Endothelial cell of umbilical vein (primary cell): ENCODE data around the gene RTN4RL1. TPM values are rescaled to one million over a fixed set of nuclear protein-coding genes. Genes with fewer than 3 reads are reported as not detected.

Experiments
- BruUV-seq: library from RNA; stranded (reverse); fragments of 400-500 nt; replicated peaks from 2 replicates; lab custom pipeline; 2021; lab: Mats Ljungman, UMichigan
- CTCF ChIA-PET: fragments of 300-600, 350-600 bp; sonication (Branson Sonifier 250); formaldehyde crosslinking; loops from one replicate; lab custom pipeline; 2021; ENCODE audit warnings: antibody characterized with exemption, inconsistent platforms; lab: Charles Lee
- POLR2A ChIA-PET: fragments of 300-600, 350-600 bp; sonication (Branson Sonifier 250); formaldehyde crosslinking; loops from one replicate; lab custom pipeline; 2021; ENCODE audit warnings: antibody characterized with exemption, inconsistent platforms; lab: Charles Lee
- DNase-seq: peaks from one replicate; pipeline ENCODE4 v3.0.0-alpha.2; 2011; ENCODE audit warnings: low read depth, low spot score
- FAIRE-seq: peaks from 2 replicates; lab custom pipeline; 2011; peaks lifted over from hg19 to GRCh38; lab: Jason Lieb, UNC
- H2AFZ ChIP-seq: 2 replicates; pipeline ENCODE4 v1.6.0; 2012; ENCODE audit warnings: low read depth, low read length, control low read depth, inconsistent platforms
- H3K27ac ChIP-seq: 2 replicates; pipeline ENCODE4 v1.5.1; 2011; ENCODE audit warnings: low read depth, mild to moderate bottlenecking, control low read depth, low read length, moderate library complexity; ENCODE audit not compliant: insufficient read depth
- H3K27me3 ChIP-seq, 2 experiments: 2 replicates each; pipeline versions ENCODE4 v1.6.0 to v1.6.1; 2011; ENCODE audit warnings: low read length in 2 of 2, mixed read lengths in 1 of 2; ENCODE audit not compliant: control insufficient read depth in 2 of 2, insufficient read depth in 2 of 2
- H3K36me3 ChIP-seq, 2 experiments: 2 replicates in 1 of 2; 3 replicates in 1 of 2; pipeline ENCODE4 v1.5.1; 2011; ENCODE audit warnings: low read length in 2 of 2, mild to moderate bottlenecking in 1 of 2, moderate library complexity in 1 of 2; ENCODE audit not compliant: control insufficient read depth in 2 of 2, insufficient read depth in 2 of 2; ENCODE audit errors: extremely low read depth in 1 of 2
- H3K4me1 ChIP-seq: 3 replicates; pipeline ENCODE4 v1.5.1; 2011; ENCODE audit warnings: mild to moderate bottlenecking, low read length; ENCODE audit not compliant: control insufficient read depth, insufficient read depth; ENCODE audit errors: extremely low read depth
- H3K4me2 ChIP-seq: 2 replicates; pipeline ENCODE4 v1.6.1; 2011; ENCODE audit warnings: low read length, control low read depth, mixed read lengths; ENCODE audit not compliant: insufficient read depth
- H3K4me3 ChIP-seq, 3 experiments: fragments of 200-600 bp in 1 of 3; sonication (generic), shearing (Covaris generic) in 1 of 3; replicated peaks in 1 of 3; 2 replicates each; pipeline ENCODE4 v1.5.1; 2011 to 2016; ENCODE audit warnings: control low read depth in 3 of 3, low read length in 3 of 3, mild to moderate bottlenecking in 2 of 3, inconsistent platforms in 1 of 3, low read depth in 1 of 3, moderate library complexity in 1 of 3; ENCODE audit not compliant: insufficient read depth in 1 of 3
- H3K79me2 ChIP-seq: 2 replicates; pipeline ENCODE4 v1.6.0; 2012; ENCODE audit warnings: low read length, inconsistent platforms; ENCODE audit not compliant: control insufficient read depth, insufficient read depth
- H3K9ac ChIP-seq: replicated peaks from 2 replicates; pipeline ENCODE3; 2011; ENCODE audit warnings: low read length, control low read depth; ENCODE audit not compliant: insufficient read depth; ENCODE audit errors: extremely low read depth
- H3K9me1 ChIP-seq: replicated peaks from 3 replicates; pipeline ENCODE4 v1.6.0; 2011; ENCODE audit warnings: mild to moderate bottlenecking, low read length; ENCODE audit not compliant: control insufficient read depth, insufficient read depth; ENCODE audit errors: extremely low read depth
- H3K9me3 ChIP-seq: replicated peaks from 2 replicates; pipeline ENCODE4 v1.5.1; 2012; ENCODE audit warnings: low read length, inconsistent platforms; ENCODE audit not compliant: control insufficient read depth, insufficient read depth
- H4K20me1 ChIP-seq: replicated peaks from 2 replicates; pipeline ENCODE3; 2011; ENCODE audit warnings: mild to moderate bottlenecking, low read length; ENCODE audit not compliant: control insufficient read depth, insufficient read depth; ENCODE audit errors: extremely low read depth
- EZH2 ChIP-seq: IDR thresholded peaks from 2 replicates; pipeline ENCODE4 v1.6.1; 2012; ENCODE audit warnings: borderline replicate concordance, low read depth, mild to moderate bottlenecking, moderate library complexity, low read length, inconsistent platforms; ENCODE audit not compliant: severe bottlenecking
- FOS ChIP-seq: IDR thresholded peaks from 2 replicates; pipeline ENCODE4 v1.6.1; 2011; ENCODE audit warnings: mild to moderate bottlenecking, low read length, moderate library complexity, borderline replicate concordance; ENCODE audit not compliant: insufficient read depth
- MAX ChIP-seq: IDR thresholded peaks from 2 replicates; pipeline ENCODE4 v1.6.1; 2011; ENCODE audit not compliant: insufficient read depth, insufficient read length
- MYC ChIP-seq: IDR thresholded peaks from one replicate; pipeline ENCODE4 v1.6.1; 2011; ENCODE audit warnings: mild to moderate bottlenecking, low read depth, low read length
- POLR2A ChIP-seq: IDR thresholded peaks from 2 replicates; pipeline ENCODE4 v1.6.1; 2012; ENCODE audit warnings: low read depth, mild to moderate bottlenecking, control low read depth, low read length
- POLR2AphosphoS5 ChIP-seq: IDR thresholded peaks from 2 replicates; pipeline ENCODE4 v1.6.1; 2012; ENCODE audit warnings: low read depth, mild to moderate bottlenecking, control low read depth, low read length, moderate library complexity; ENCODE audit not compliant: insufficient read depth
- dilution Hi-C: fragments of 300-500 bp; cut with MboI; formaldehyde crosslinking; loops from one replicate; pipeline ENCODE4 v1.15.0; 2019; ENCODE audit warnings: low sequenced_read_pairs; ENCODE audit not compliant: extremely low pct_ligation_motif_present
- intact Hi-C: fragments of 100-400 bp; cut with micrococcal nuclease; formaldehyde crosslinking; loops from one replicate; pipeline ENCODE4 v1.10.0; 2022
- polyA plus RNA-seq, 4 experiments: library from polyadenylated mRNA; depleted of rRNA in 3 of 4; stranded (reverse) in 3 of 4; unstranded in 1 of 4; fragments of >200 nt; gene quantifications; 2 replicates each; pipeline versions ENCODE4 v1.2.1 to v1.2.3, GENCODE V29; 2011 to 2012; ENCODE audit warnings: missing spikeins in 1 of 4
- total RNA-seq: library from RNA; stranded (reverse); gene quantifications from 2 replicates; pipeline ENCODE4 v1.2.3, GENCODE V29; 2021
- TF ChIP-seq, protein P1 (sequence below), 2 donors: IDR thresholded peaks; 1 replicate in 1 of 2; 2 replicates in 1 of 2; pipeline ENCODE4 v1.5.1; 2011; ENCODE audit warnings: low read length in 2 of 2, mild to moderate bottlenecking in 2 of 2, moderate library complexity in 2 of 2, control low read depth in 1 of 2, inconsistent platforms in 1 of 2, low read depth in 1 of 2; ENCODE audit not compliant: insufficient read depth in 1 of 2; ENCODE audit errors: extremely low read depth in 1 of 2

The RTN4RL1 gene
- total and polyA plus RNA-seq, 2 donors (not counting 3 experiments of a cell fraction or from before 2014, with no cell fraction given), result 0.04 TPM; not detected in 1

- no peak overlapping the region for H2AFZ ChIP-seq
- peaks cover 3 to 24% of the 10 kb centered on the region in 2 experiments for H3K36me3 ChIP-seq
- H3K4me2 ChIP-seq, result no peak overlapping the region
- no TSS peak for BruUV-seq
- peaks cover 3% of the 10 kb centered on the region for H3K4me1 ChIP-seq
- POLR2A ChIA-PET, result no interaction called here
- TF ChIP-seq MYC (no peak), POLR2AphosphoS5 (no peak), POLR2A (no peak)
- H3K4me3 ChIP-seq, result no peak overlapping the region
- peaks cover 4% of the 10 kb centered on the region for H3K79me2 ChIP-seq
- H4K20me1 ChIP-seq, result no peaks in the 10 kb centered on the region
- DNase-seq (no peak), FAIRE-seq (no peak)
- no peaks in the 10 kb centered on the region for H3K9me1 ChIP-seq
- no peaks in the 10 kb centered on the region for H3K27me3 ChIP-seq
- no peak overlapping the region for H3K27ac ChIP-seq
- dilution Hi-C loops (no loop called here), intact Hi-C loops (no loop called here)
- CTCF ChIA-PET, result no interaction called here
- no peak overlapping the region for H3K9ac ChIP-seq
- no peaks in the 10 kb centered on the region for H3K9me3 ChIP-seq
These were observed 10.7 kb upstream of the RTN4RL1 start for GRCh38 chr17:2035541-2036488.

DNA sequence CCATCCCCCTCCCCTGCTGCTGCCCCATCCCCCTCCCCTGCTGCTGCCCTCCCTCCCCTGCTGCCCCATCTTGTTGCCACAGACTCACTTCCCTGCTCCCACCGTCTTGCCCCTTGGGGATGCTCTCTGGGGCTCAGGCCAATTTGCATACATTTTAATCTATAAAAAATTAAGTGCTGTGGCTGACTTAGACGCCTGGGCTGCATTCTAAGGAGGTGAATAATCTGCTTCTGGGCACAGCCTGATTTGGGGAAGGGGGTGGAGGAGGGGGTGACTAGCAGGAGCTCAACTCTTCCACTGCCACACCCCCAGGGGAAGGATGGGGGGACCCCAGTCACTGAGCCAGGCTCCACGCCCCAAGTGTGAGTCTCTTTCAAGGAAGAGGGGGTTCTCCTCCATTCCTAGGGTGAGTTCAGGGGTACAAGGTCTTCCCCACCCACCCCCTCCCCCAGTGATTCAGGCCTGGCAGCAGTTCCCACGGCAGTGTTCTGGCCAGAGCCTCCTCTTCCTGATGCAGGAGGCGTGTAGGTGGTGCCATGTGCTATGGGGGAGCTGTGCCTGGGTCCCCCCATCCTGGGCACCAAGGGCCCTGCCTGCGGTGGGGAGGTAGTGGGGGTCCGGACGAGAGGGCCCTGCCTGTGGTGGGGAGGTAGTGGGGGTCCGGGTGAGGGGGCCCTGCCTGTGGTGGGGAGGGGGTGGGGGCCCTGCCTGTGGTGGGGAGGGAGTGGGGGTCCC, 9.8 kb upstream of the RTN4RL1 start:
- Histone ChIP-seq H2AFZ (no peak overlapping the region), H3K4me1 (peaks cover 4% of the 10 kb centered on the region), H4K20me1 (no peaks in the 10 kb centered on the region), H3K9me3 (no peaks in the 10 kb centered on the region), H3K4me3 (no peak overlapping the region), H3K4me2 (no peak overlapping the region), H3K9me1 (no peaks in the 10 kb centered on the region), H3K27me3 (no peaks in the 10 kb centered on the region), H3K27ac (no peak overlapping the region), H3K79me2 (peaks cover 4% of the 10 kb centered on the region), H3K36me3 (peaks cover 3 to 24% of the 10 kb centered on the region in 2 experiments), H3K9ac (no peak overlapping the region)
- no TSS peak for BruUV-seq
- POLR2A ChIA-PET, result no interaction called here
- intact Hi-C loops, result loop anchor here (5.0 kb wide), 1 partner anchor 318 kb away; no protein-coding TSS in a partner anchor
- dilution Hi-C loops, result no loop called here
- FAIRE-seq (no peak), DNase-seq (no peak)
- no peak for TF ChIP-seq MYC
- TF ChIP-seq FOS, result no peak
- TF ChIP-seq POLR2A, result no peak
- TF ChIP-seq EZH2, result no peak
- no peak for TF ChIP-seq POLR2AphosphoS5
- TF ChIP-seq, protein P1, sequence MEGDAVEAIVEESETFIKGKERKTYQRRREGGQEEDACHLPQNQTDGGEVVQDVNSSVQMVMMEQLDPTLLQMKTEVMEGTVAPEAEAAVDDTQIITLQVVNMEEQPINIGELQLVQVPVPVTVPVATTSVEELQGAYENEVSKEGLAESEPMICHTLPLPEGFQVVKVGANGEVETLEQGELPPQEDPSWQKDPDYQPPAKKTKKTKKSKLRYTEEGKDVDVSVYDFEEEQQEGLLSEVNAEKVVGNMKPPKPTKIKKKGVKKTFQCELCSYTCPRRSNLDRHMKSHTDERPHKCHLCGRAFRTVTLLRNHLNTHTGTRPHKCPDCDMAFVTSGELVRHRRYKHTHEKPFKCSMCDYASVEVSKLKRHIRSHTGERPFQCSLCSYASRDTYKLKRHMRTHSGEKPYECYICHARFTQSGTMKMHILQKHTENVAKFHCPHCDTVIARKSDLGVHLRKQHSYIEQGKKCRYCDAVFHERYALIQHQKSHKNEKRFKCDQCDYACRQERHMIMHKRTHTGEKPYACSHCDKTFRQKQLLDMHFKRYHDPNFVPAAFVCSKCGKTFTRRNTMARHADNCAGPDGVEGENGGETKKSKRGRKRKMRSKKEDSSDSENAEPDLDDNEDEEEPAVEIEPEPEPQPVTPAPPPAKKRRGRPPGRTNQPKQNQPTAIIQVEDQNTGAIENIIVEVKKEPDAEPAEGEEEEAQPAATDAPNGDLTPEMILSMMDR (IDR thresholded peaks at IDR 0.05; ENCODE audit: extremely low read depth in 1 of 2, insufficient read depth in 1 of 2, low read depth in 1 of 2, low read length in 2 of 2), result no peak
- no peak for TF ChIP-seq MAX
- CTCF ChIA-PET, result interaction anchor here (1.5 kb wide), 1 partner anchor 126 kb away, joined by 4 read pairs; no protein-coding TSS in a partner anchor
